K562 (cell line): ENCODE measurements around the gene KCNG4. TPM values are rescaled to one million over a fixed set of nuclear protein-coding genes. Genes with fewer than 3 reads are reported as not detected.

Experiments used
- CEBPZ ChIP-seq: fragments of 150-350 bp; IDR thresholded peaks from 2 replicates; pipeline ENCODE4 v1.6.1; 2014; ENCODE audit warnings: low read depth, mild to moderate bottlenecking, low read length, borderline replicate concordance
- DDX20 ChIP-seq: fragments of 450-650 bp; IDR thresholded peaks from 2 replicates; pipeline ENCODE4 v1.6.1; 2016; ENCODE audit warnings: missing genetic modification characterization, low read depth, mild to moderate bottlenecking, missing compliant biosample characterization, moderate library complexity
- FOSL1 ChIP-seq: fragments of 200-800 bp; sonication (Bioruptor generic); conservative IDR thresholded peaks from 2 replicates; pipeline ENCODE4 v1.6.1; 2016; ENCODE audit warnings: missing genetic modification characterization, missing compliant biosample characterization
- FUS ChIP-seq: fragments of 200-400 bp; formaldehyde crosslinking; optimal IDR thresholded peaks from 2 replicates; pipeline ENCODE3; 2017; ENCODE audit warnings: low read depth, low read length
- NR0B1 ChIP-seq: fragments of 450-650 bp; IDR thresholded peaks from one replicate; pipeline ENCODE4 v1.6.1; 2018; ENCODE audit warnings: mild to moderate bottlenecking, moderate library complexity; ENCODE audit not compliant: partially characterized antibody
- RBM22 ChIP-seq: fragments of 200-400 bp; formaldehyde crosslinking; IDR thresholded peaks from 2 replicates; pipeline ENCODE4 v1.6.1; 2018; ENCODE audit warnings: low read length, low read depth; ENCODE audit not compliant: poor library complexity, severe bottlenecking
- SAFB2 ChIP-seq: fragments of 200-400 bp; formaldehyde crosslinking; IDR thresholded peaks from 2 replicates; pipeline ENCODE4 v1.6.1; 2018; ENCODE audit warnings: borderline replicate concordance, low read length, low read depth, moderate library complexity; ENCODE audit not compliant: severe bottlenecking
- SNIP1 ChIP-seq: fragments of 450-650 bp; IDR thresholded peaks from 2 replicates; pipeline ENCODE4 v1.7.1; 2017; ENCODE audit warnings: low read depth, mild to moderate bottlenecking
- SOX6 ChIP-seq: fragments of 450-650 bp; IDR thresholded peaks from 2 replicates; pipeline ENCODE4 v1.6.1; 2014; ENCODE audit warnings: mild to moderate bottlenecking
- TEAD4 ChIP-seq, 2 experiments: sonication (generic) in 1 of 2; formaldehyde crosslinking in 1 of 2; IDR thresholded peaks; 2 replicates each; pipeline versions ENCODE4 v1.6.1 to v1.8.0; 2012 to 2022; ENCODE audit warnings: borderline replicate concordance in 1 of 2, inconsistent platforms in 1 of 2, low read length in 1 of 2, mild to moderate bottlenecking in 1 of 2, missing genetic modification reagents in 1 of 2
- TRIM25 ChIP-seq: fragments of 450-650 bp; IDR thresholded peaks from 2 replicates; pipeline ENCODE4 v1.7.0; 2016; ENCODE audit warnings: borderline replicate concordance
- ZNF347 ChIP-seq: fragments of 450-650 bp; formaldehyde crosslinking; IDR thresholded peaks from 2 replicates; pipeline ENCODE4 v1.4.0; 2020; ENCODE audit warnings: low read depth, mild to moderate bottlenecking, moderate library complexity
- ZNF436 ChIP-seq: fragments of 250-450, 450-650 bp; sonication (Bioruptor Pico); formaldehyde crosslinking; IDR thresholded peaks from 2 replicates; pipeline ENCODE4 v1.7.0; 2020; ENCODE audit warnings: mild to moderate bottlenecking
- ZNF780A ChIP-seq: fragments of 250-450 bp; sonication (Bioruptor Pico); IDR thresholded peaks from 2 replicates; pipeline ENCODE4 v1.5.0; 2021; ENCODE audit warnings: mild to moderate bottlenecking
- polyA plus RNA-seq, 8 experiments: library from polyadenylated mRNA; depleted of rRNA in 4 of 8; stranded (reverse) in 5 of 8; unstranded in 3 of 8; fragments of >200 nt; fragmentation: Nextera tagmentation in 2 of 8; fragmentation: Illumina TruSeq in 1 of 8; extraction: Ambion mirVana in 2 of 8; extraction: Trizol in 1 of 8; gene quantifications; 2 replicates each; pipeline versions ENCODE4 v1.2.1 to v1.2.3, GENCODE V29; 2011 to 2014; ENCODE audit warnings: inconsistent platforms in 1 of 8, missing spikeins in 1 of 8
- total RNA-seq, 7 experiments: library from RNA; depleted of rRNA in 6 of 7; stranded (reverse); fragments of >200 nt in 6 of 7; fragmentation: Illumina TruSeq in 2 of 7; extraction: Trizol in 2 of 7; gene quantifications; 2 replicates each; pipeline versions ENCODE4 v1.2.1 to v1.2.3, GENCODE V29; 2011 to 2021; ENCODE audit warnings: low replicate concordance in 1 of 7

Gene KCNG4
- total and polyA plus RNA-seq, 9 of the 15 experiments (the other 6 are each of a cell fraction or from before 2014, with no cell fraction given): not detected

GRCh38 chr16:84282533-84282932 lies 42.7 kb upstream of the KCNG4 start (continued):
- TF ChIP-seq TRIM25: no peak
- no peak for TF ChIP-seq FOSL1 (tag)
- no peak for TF ChIP-seq ZNF436 (CRISPR knock-in tag)
- no peak for TF ChIP-seq SOX6
- TF ChIP-seq DDX20 (tag): no peak
- TF ChIP-seq CEBPZ: no peak
- TF ChIP-seq ZNF347 (CRISPR knock-in tag): no peak
- TF ChIP-seq ZNF780A (CRISPR knock-in tag): no peak
- no peak for TF ChIP-seq FUS
- no peak for TF ChIP-seq NR0B1
- TF ChIP-seq SAFB2: no peak
- no peak for TF ChIP-seq RBM22
- no peak for TF ChIP-seq TEAD4 (IDR thresholded peaks at IDR 0.05; ENCODE audit: low read length)
- TF ChIP-seq TEAD4 (CRISPR knock-in tag; IDR thresholded peaks at IDR 0.05; ENCODE audit: borderline replicate concordance): no peak
- no peak for TF ChIP-seq SNIP1
